ENCODE results near the gene MFAP2. TPM values are rescaled to one million over a fixed set of nuclear protein-coding genes. Genes with fewer than 3 reads are reported as not detected.
A peak's percentile ranks its signal among the peaks of the same experiment; 100 is the strongest.

Gene MFAP2
- total RNA-seq, 1 donor = 60.3 TPM

DNA sequence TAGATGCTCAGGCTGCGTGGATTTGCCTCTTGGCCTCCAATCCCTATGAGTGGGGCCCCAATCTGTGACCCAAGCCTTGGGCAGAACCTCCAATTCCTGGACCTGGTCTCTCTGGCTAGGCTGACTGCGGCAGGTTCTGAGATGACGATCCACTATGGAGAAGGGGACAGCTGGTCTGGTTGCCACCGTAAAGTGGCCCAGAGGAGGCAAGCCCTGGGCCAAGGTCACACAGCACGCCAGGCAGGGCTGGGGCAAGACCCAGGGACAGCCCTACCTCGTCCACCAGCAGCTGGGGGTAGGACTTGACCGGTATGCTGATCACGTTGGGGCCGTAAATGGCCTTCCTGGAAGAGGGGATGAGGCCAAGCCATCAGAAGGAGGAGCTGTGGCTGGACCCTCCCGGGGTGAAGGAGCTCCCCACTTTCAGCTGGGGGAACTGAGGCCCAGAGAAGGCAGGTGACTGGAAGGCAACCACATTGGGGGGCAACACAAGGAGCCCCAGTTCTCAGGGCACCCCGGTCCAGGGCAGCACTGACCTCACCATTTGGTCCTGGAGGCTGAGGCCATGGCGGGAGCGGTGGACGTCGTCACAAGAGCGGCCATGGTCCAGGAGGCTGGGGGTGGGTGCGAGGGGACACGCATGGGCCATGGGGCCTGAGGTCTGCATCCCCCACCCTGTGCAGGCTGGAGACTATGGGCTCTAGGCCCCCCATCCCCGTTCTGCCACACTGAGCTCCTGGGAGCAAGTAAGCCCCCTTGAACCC, 21.5 kb upstream of the MFAP2 start:
- no peak for DNase-seq (ENCODE audit: low read depth)
- TF ChIP-seq, protein P1, sequence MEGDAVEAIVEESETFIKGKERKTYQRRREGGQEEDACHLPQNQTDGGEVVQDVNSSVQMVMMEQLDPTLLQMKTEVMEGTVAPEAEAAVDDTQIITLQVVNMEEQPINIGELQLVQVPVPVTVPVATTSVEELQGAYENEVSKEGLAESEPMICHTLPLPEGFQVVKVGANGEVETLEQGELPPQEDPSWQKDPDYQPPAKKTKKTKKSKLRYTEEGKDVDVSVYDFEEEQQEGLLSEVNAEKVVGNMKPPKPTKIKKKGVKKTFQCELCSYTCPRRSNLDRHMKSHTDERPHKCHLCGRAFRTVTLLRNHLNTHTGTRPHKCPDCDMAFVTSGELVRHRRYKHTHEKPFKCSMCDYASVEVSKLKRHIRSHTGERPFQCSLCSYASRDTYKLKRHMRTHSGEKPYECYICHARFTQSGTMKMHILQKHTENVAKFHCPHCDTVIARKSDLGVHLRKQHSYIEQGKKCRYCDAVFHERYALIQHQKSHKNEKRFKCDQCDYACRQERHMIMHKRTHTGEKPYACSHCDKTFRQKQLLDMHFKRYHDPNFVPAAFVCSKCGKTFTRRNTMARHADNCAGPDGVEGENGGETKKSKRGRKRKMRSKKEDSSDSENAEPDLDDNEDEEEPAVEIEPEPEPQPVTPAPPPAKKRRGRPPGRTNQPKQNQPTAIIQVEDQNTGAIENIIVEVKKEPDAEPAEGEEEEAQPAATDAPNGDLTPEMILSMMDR (IDR thresholded peaks at IDR 0.05; ENCODE audit: insufficient read depth, low read length) = no peak
- no peak overlapping the region for H3K4me3 ChIP-seq (ENCODE audit: low read depth, low read length)

DNA sequence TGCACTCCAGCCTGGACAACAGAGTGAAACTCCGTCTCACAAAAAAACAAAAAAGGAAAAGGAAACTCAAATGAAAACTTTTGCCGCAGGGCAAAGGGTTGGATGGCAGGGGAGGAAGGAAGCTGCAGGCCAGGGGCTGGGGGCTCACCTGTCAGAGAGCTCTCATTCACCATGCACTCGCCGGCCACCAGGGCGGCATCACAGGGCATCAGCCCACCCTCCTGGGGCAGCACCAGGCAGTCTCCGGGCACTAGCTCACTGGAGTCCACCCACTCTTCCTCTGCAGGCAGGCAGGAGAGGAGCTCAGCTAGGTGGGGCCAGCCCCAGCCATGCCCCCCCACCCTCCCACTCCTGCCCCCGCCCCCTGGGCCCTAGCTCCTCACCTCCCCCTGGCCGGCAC, 19.4 kb upstream of the MFAP2 start:
- no peak overlapping the region for H3K4me3 ChIP-seq (ENCODE audit: low read depth, low read length)
- DNase-seq (ENCODE audit: low read depth) = no peak
- TF ChIP-seq, protein P1 (IDR thresholded peaks at IDR 0.05; ENCODE audit: insufficient read depth, low read length) = peak; percentile 5

DNA sequence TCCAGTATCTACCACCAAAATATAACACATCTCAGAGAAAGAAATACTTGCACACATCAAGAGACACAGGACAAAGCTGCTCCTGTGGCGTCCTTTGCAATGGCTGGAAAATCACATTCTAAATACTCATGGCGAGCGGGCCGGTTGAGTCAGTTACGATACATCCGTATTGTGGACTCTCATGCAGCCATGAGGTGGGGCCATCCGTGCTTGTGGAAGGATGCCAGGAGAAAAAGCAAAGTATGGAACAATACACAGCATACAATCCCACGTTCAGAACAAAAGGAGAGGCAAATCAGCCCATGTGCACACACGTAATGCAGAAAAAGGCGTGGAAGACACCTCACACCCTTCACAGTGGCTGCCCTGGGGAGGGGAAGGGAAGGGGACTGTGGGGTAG, 18.2 kb upstream of the MFAP2 start:
- peak; percentile 41 for DNase-seq (ENCODE audit: low read depth)
- TF ChIP-seq, protein P1 (IDR thresholded peaks at IDR 0.05; ENCODE audit: insufficient read depth, low read length) = no peak
- no peak overlapping the region for H3K4me3 ChIP-seq (ENCODE audit: low read depth, low read length)

DNA sequence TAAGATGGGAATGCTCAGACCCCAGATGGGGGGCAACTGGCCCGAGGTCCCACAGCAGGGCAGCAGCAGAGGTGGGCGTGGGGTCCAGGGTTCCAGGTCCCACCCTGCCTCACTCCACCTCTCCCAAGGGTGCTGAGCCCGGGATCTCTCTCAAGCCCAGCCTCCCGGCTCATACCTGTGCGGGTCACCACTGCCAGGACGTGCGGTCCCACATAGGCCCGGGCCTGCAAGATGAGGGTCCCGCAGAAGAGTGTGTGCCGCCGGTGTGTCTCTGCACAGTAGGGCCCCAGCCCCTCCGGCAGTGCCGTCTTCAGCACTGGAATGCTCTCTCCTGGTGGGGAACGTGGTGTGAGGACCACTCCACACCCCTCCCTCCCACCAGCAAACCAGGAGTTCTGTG, 16.4 kb upstream of the MFAP2 start:
- DNase-seq (ENCODE audit: low read depth) = no peak
- H3K4me3 ChIP-seq (ENCODE audit: low read depth, low read length) = no peak overlapping the region
- TF ChIP-seq, protein P1 (IDR thresholded peaks at IDR 0.05; ENCODE audit: insufficient read depth, low read length) = no peak

DNA sequence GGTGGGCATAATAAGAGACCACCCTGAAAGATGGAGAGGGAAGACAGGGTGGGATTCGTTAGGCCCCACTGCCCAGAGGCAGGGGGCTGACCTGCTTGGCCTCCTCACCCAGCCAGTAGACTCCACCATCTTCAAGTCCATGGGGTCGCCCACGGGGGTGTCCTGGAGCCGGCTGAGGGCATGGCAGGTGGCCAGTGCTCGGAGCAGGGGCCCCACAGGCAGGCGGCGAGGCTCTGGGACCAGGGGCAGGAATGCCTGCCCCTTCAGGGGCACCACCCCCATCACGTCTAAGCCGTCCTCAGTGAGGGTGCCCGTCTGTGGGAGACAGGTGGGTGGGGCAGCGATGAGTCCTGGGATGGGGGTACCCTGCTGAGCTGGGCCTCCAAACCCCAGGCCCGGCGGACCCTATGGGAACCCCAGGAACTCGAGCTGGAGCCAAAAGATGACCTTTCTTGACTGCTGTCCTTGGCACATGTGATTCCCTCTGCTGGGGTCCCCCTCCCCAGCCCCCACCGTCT, 13.2 kb upstream of the MFAP2 start:
- no peak overlapping the region for H3K4me3 ChIP-seq (ENCODE audit: low read depth, low read length)
- TF ChIP-seq, protein P1 (IDR thresholded peaks at IDR 0.05; ENCODE audit: insufficient read depth, low read length) = no peak
- no peak for DNase-seq (ENCODE audit: low read depth)

DNA sequence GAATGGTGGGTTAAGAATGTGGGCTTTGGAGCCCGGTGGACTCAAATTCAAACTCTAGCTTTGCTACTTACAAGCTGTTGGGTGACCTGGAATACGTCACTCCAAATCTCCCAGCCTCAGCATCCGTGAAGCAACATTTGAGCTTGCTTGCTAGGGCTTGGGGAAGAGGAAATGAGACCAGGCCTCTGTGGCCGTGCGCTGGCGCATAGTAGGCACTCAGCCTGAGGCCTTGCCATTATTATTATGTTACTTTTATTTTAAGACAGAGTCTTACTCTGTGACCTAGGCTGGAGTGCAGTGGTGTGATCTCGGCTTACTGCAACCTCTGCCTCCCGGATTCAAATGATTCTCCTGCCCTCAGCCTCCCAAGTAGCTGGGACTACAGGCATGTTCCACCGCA, 12.3 kb upstream of the MFAP2 start:
- TF ChIP-seq, protein P1 (IDR thresholded peaks at IDR 0.05; ENCODE audit: insufficient read depth, low read length) = no peak
- DNase-seq (ENCODE audit: low read depth) = no peak
- no peak overlapping the region for H3K4me3 ChIP-seq (ENCODE audit: low read depth, low read length)
